H1 (cell line): ENCODE results near the gene ALDOA.

Experiments
- CBX8 ChIP-seq: fragments of 300-800, 300-1000 bp; sonication (generic); IDR thresholded peaks from 2 replicates; pipeline ENCODE4 v1.7.1; 2016; ENCODE audit warnings: low read depth, low read length, borderline replicate concordance
- CTCF ChIP-seq, 3 experiments: IDR thresholded peaks; 1 replicate in 2 of 3; 2 replicates in 1 of 3; pipeline versions ENCODE4 v1.5.1 to v1.6.1; 2011; ENCODE audit warnings: low read length in 3 of 3, mild to moderate bottlenecking in 3 of 3, inconsistent platforms in 2 of 3, low read depth in 1 of 3, moderate library complexity in 1 of 3; ENCODE audit not compliant: insufficient read depth in 1 of 3; ENCODE audit errors: control extremely low read depth in 1 of 3
- EP300 ChIP-seq, 2 experiments: IDR thresholded peaks; 1 replicate in 1 of 2; 2 replicates in 1 of 2; pipeline ENCODE4 v1.6.1; 2011 to 2012; ENCODE audit warnings: low read depth in 2 of 2, low read length in 2 of 2, mild to moderate bottlenecking in 2 of 2, borderline replicate concordance in 1 of 2, inconsistent platforms in 1 of 2, moderate library complexity in 1 of 2
- EZH2 ChIP-seq: fragments of 200-600 bp; sonication (generic); IDR thresholded peaks from 2 replicates; pipeline ENCODE4 v1.7.1; 2012; ENCODE audit warnings: low read depth, mild to moderate bottlenecking, moderate library complexity, low read length, inconsistent platforms; ENCODE audit not compliant: severe bottlenecking
- MAFK ChIP-seq: IDR thresholded peaks from 2 replicates; pipeline ENCODE4 v1.6.1; 2012; ENCODE audit warnings: low read depth, mild to moderate bottlenecking, improper control_type of control experiment, low read length
- PHF8 ChIP-seq: fragments of 200-600 bp; sonication (generic); conservative IDR thresholded peaks from 2 replicates; pipeline ENCODE4 v1.7.1; 2012; ENCODE audit warnings: low read depth, mild to moderate bottlenecking, inconsistent platforms, low read length, moderate library complexity
- POLR2A ChIP-seq, 2 experiments: IDR thresholded peaks; 1 replicate in 1 of 2; 2 replicates in 1 of 2; pipeline ENCODE4 v1.6.1; 2011; ENCODE audit warnings: low read depth in 2 of 2, low read length in 2 of 2, mild to moderate bottlenecking in 2 of 2; ENCODE audit errors: control extremely low read depth in 1 of 2
- RAD21 ChIP-seq, 2 experiments: IDR thresholded peaks in 1 of 2; conservative IDR thresholded peaks in 1 of 2; 2 replicates each; pipeline ENCODE4 v1.6.1; 2011; ENCODE audit warnings: low read depth in 2 of 2, low read length in 2 of 2, improper control_type of control experiment in 1 of 2, inconsistent platforms in 1 of 2, mild to moderate bottlenecking in 1 of 2, moderate library complexity in 1 of 2
- RXRA ChIP-seq: IDR thresholded peaks from 2 replicates; pipeline ENCODE4 v1.6.1; 2011; ENCODE audit warnings: low read depth, mild to moderate bottlenecking, low read length, moderate library complexity; ENCODE audit not compliant: insufficient read depth
- SAP30 ChIP-seq: fragments of 300-600 bp; sonication (generic); IDR thresholded peaks from 2 replicates; pipeline ENCODE4 v1.7.1; 2012; ENCODE audit warnings: low read length, moderate library complexity, mild to moderate bottlenecking, inconsistent platforms; ENCODE audit not compliant: insufficient read depth, insufficient replicate concordance
- SIX5 ChIP-seq: IDR thresholded peaks from 2 replicates; pipeline ENCODE4 v1.6.1; 2011; ENCODE audit warnings: mild to moderate bottlenecking, low read depth, low read length
- TAF1 ChIP-seq: IDR thresholded peaks from 2 replicates; pipeline ENCODE4 v1.6.1; 2011; ENCODE audit warnings: mild to moderate bottlenecking, low read depth, low read length

DNA sequence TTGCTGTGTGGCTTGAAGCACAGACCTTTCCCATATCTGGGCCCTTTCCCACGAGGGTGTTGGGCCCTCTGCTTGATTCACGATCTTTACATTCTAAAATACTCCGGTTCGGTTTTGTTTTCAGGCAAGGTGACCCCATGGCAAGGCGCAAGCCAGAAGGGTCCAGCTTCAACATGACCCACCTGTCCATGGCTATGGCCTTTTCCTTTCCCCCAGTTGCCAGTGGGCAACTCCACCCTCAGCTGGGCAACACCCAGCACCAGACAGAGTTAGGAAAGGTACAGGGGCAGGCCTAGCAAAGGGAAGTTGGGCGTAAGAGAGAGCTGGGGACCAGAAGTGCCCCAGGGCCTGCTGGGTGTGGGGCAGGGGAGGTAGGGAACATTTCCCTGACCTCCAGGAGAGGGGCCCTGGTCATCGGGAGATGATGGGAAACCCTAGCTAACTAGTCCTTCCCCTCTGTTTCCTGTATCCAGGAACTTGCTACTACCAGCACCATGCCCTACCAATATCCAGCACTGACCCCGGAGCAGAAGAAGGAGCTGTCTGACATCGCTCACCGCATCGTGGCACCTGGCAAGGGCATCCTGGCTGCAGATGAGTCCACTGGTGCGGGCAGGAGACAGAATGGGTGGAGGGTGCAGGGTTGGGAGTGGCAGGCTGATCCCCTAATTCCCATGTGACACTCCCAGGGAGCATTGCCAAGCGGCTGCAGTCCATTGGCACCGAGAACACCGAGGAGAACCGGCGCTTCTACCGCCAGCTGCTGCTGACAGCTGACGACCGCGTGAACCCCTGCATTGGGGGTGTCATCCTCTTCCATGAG lies 1.4 kb downstream of the ALDOA start:
- TF ChIP-seq POLR2A (IDR thresholded peaks at IDR 0.05; ENCODE audit: control extremely low read depth in 1 of 2, low read depth in 2 of 2, low read length in 2 of 2) (no peak), CTCF (IDR thresholded peaks at IDR 0.05; ENCODE audit: control extremely low read depth in 1 of 3, insufficient read depth in 1 of 3, low read depth in 1 of 3, low read length in 3 of 3) (no peak), RAD21 (IDR thresholded peaks at IDR 0.05 in 1 of 2, conservative IDR thresholded peaks at IDR 0.05 in 1 of 2; ENCODE audit: low read depth in 2 of 2, low read length in 2 of 2) (no peak), PHF8 (no peak), CBX8 (no peak), SAP30 (no peak), RXRA (no peak), EP300 (IDR thresholded peaks at IDR 0.05; ENCODE audit: borderline replicate concordance in 1 of 2, low read depth in 2 of 2, low read length in 2 of 2) (no peak), MAFK (no peak), TAF1 (no peak), EZH2 (no peak), SIX5 (no peak)
